NCI-H1417 treated with DMSO at 0.1 percent for 48 hours (cell line): ENCODE data around the gene GASK1B.

Experiments
- DNase-seq: peaks from one replicate; lab custom pipeline; 2025; lab: John Stamatoyannopoulos, UW

Gene GASK1B

GRCh38 chr4:158172261-158173258 lies at the start of gene GASK1B:
Gene GASK1B (minus strand): TSS chr4:158173025. CDS start chr4:158171375, 1,650 bp downstream.
- no peak for DNase-seq

GRCh38 chr4:158219623-158220022 lies 46.8 kb upstream of the GASK1B start:
- no peak for DNase-seq

GRCh38 chr4:158217763-158218162 lies 44.9 kb upstream of the GASK1B start:
- no peak for DNase-seq

- DNase-seq = no peak
These were observed 42.0 kb upstream of the GASK1B start for GRCh38 chr4:158214856-158215255.

GRCh38 chr4:158213466-158213865 lies 40.6 kb upstream of the GASK1B start:
- no peak for DNase-seq

GRCh38 chr4:158211222-158211621 lies 38.4 kb upstream of the GASK1B start:
- DNase-seq = no peak

GRCh38 chr4:158209825-158210807 lies 37.3 kb upstream of the GASK1B start, which contains the start of gene TMEM144:
Gene TMEM144 (plus strand): TSS chr4:158210486. CDS start chr4:158212668, 2,182 bp downstream.
- peak; percentile 4 for DNase-seq

- DNase-seq = no peak
These were observed 36.3 kb upstream of the GASK1B start for GRCh38 chr4:158208963-158209640.

- DNase-seq = no peak
These were observed 31.1 kb upstream of the GASK1B start for GRCh38 chr4:158203929-158204328.

GRCh38 chr4:158203436-158203835 lies 30.6 kb upstream of the GASK1B start:
- no peak for DNase-seq

- no peak for DNase-seq
These were observed 29.7 kb upstream of the GASK1B start for GRCh38 chr4:158202481-158202880.

GRCh38 chr4:158201876-158202275 lies 29.1 kb upstream of the GASK1B start:
- no peak for DNase-seq

- no peak for DNase-seq
These were observed 28.5 kb upstream of the GASK1B start for GRCh38 chr4:158201322-158201721.

GRCh38 chr4:158200214-158200613 lies 27.4 kb upstream of the GASK1B start:
- DNase-seq = no peak

GRCh38 chr4:158197194-158197776 lies 24.5 kb upstream of the GASK1B start:
- DNase-seq = no peak

- no peak for DNase-seq
These were observed 22.5 kb upstream of the GASK1B start for GRCh38 chr4:158195297-158195696.

GRCh38 chr4:158193171-158193749 lies 20.4 kb upstream of the GASK1B start:
- DNase-seq = no peak

GRCh38 chr4:158192439-158193158 lies 19.8 kb upstream of the GASK1B start:
- no peak for DNase-seq

GRCh38 chr4:158190718-158191117 lies 17.9 kb upstream of the GASK1B start:
- no peak for DNase-seq

GRCh38 chr4:158189422-158189821 lies 16.6 kb upstream of the GASK1B start:
- DNase-seq = no peak
